Measurements from ENCODE around the gene APLP1.

Gene APLP1

GRCh38 chr19:35903550-35904179 lies 35.3 kb downstream of the APLP1 start:
- H3K4me3 ChIP-seq (ENCODE audit: control insufficient read depth, low read depth, low read length): peak overlapping the region; percentile 9
- DNase-seq (ENCODE audit: low read depth): peak; percentile 60
- no peak for TF ChIP-seq CTCF (conservative IDR thresholded peaks at IDR 0.05; ENCODE audit: control insufficient read depth, insufficient read depth, low read depth, low read length)

DNA sequence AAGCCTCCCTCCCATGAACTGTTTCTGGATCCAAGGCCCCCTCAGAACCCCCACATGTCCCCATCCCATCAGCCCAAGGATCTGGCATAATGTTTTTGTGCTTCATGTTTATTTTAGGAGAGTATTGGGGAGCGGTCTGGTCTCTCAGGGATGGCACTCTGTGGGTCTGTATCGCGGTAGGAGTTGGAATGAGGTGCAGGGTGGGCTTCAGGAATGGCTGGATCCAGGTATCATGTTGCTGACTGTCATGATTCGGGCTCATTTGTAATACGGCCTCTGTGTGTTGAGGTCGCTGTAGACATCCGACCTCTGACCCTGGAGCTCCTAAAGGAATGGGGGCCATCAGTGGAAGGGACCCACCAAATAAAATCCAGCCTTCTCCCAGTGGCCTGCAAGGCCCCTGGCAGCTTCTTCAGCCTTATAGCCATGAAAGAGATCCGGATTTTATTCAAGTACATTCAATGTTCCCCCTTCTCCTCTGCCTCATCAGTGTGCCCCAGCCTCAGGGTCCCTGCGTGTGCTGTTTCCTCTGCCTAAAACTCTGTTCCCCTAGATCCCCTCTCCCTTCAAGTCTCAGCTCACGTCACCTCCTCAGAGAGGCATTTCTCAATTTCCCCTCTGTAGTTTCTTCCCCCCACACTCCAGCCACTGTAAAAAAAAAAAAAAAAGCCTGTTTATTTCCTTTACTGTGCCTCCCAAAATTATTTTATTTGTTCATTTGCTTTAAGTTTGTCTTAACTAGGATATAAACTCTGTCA lies 36.1 kb downstream of the APLP1 start:
- TF ChIP-seq CTCF (conservative IDR thresholded peaks at IDR 0.05; ENCODE audit: control insufficient read depth, insufficient read depth, low read depth, low read length): no peak
- no peak for DNase-seq (ENCODE audit: low read depth)
- no peak overlapping the region for H3K4me3 ChIP-seq (ENCODE audit: control insufficient read depth, low read depth, low read length)

DNA sequence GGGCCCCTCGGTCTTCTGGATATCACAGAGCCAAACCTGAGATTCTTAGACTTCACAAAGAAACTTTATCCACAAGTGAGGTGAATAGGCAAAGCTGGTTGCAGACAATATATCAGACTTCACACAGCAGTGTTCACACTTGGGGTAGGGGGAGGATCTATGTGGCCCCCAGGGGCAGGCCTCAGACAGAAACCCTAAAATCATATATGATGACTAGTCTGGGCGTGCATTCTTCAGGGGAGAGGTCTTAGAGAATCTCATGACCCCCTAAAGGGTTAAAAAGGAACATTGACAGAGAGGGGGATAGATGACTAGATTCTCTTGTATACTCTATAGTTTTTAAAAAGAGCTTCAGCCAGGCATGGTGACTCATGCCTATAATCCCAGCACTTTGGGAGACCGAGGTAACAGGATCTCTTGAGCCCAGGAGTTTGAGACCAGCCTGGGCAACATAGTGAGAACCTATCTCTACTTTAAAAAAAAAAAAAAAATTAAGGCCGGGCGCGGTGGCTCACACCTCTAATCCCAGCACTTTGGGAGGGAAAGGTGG lies 36.9 kb downstream of the APLP1 start:
- DNase-seq (ENCODE audit: low read depth): no peak
- H3K4me3 ChIP-seq (ENCODE audit: control insufficient read depth, low read depth, low read length): no peak overlapping the region
- TF ChIP-seq CTCF (conservative IDR thresholded peaks at IDR 0.05; ENCODE audit: control insufficient read depth, insufficient read depth, low read depth, low read length): no peak

DNA sequence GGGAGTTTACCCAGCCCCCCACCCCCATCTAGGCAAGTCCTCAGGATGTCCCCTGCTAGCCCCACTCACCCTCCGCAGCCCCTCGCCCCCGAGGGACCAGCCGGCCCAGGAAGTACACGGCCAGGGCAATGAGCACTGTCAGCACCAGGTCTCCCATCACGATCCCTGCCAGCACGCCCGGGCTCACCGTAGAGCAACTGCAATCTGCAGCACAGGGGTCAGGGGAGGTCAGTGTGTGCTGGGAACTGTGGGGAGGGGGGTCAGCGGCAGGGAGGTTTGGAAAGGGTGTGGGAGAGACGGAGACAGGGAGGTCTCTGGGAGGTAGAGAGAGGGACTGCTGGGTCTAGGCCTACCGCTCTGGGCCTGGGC lies 39.0 kb downstream of the APLP1 start:
- TF ChIP-seq CTCF (conservative IDR thresholded peaks at IDR 0.05; ENCODE audit: control insufficient read depth, insufficient read depth, low read depth, low read length): no peak
- DNase-seq (ENCODE audit: low read depth): no peak
- no peak overlapping the region for H3K4me3 ChIP-seq (ENCODE audit: control insufficient read depth, low read depth, low read length)

DNA sequence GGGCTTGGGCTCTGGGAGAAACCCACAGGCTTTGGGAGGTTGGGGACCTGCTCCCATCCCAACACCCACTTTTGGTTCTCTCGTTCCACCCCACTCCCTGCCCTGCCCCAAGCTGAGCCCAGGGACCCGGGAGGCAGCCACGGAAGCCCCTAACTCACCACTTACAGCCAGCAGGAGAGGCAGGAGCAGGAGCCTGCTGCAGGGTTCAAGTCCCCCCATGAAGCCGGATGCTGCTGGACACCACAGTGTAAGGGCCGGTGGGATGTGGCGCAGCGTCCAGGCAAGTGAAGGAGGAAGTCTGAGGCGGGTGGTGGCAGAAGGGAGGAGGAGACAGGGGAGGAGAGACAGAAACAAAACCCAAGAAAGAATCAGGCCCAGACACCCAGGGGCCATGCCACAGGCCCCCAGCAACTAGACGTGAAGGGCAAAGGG lies 39.7 kb downstream of the APLP1 start, which contains the start of gene TYROBP:
TSS of gene TYROBP (minus strand) at position 286 of the 432 bp plus-strand sequence. CDS start at position 219, 67 bp downstream.
- TF ChIP-seq CTCF (conservative IDR thresholded peaks at IDR 0.05; ENCODE audit: control insufficient read depth, insufficient read depth, low read depth, low read length): no peak
- no peak for DNase-seq (ENCODE audit: low read depth)
- no peak within 1 kb of the TSS for H3K4me3 ChIP-seq (ENCODE audit: control insufficient read depth, low read depth, low read length)

DNA sequence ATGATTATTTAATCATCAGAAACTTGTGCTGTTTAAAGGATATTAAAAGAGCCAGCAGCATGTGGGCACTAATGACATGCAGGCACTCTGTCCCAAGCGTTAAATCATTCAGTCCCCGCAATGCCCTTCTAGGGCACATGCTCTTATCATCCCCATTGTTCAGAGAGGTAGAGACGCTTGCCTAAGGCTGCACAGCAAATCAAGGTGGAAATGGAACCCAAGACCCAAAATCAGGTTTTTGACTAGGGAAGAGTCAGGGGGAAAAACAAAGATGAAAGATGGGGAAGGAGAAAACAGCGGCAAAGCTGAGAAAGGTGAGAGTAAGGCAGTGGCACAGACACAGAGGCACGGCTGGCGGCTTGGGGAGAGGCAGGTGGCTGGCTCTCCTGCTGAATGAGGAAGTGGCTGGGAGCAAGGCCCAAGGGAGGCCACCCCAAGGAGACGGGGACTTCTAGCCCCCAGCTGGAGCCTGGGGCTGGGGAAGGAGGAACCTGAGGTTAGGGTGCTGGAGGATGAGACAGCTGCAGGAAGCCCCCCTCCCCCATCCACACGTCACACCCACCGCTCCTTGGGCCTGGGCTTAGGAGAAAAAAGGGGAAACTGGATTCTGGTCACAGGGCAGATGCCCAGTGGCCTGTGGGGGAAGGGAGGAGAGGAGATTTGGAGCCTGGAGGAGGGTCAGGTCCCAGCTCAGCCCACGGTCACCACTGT lies 40.8 kb downstream of the APLP1 start:
- DNase-seq (ENCODE audit: low read depth): no peak
- TF ChIP-seq CTCF (conservative IDR thresholded peaks at IDR 0.05; ENCODE audit: control insufficient read depth, insufficient read depth, low read depth, low read length): no peak
- H3K4me3 ChIP-seq (ENCODE audit: control insufficient read depth, low read depth, low read length): no peak overlapping the region

Measured in fibroblast of mammary gland (primary cell).